Measurements from ENCODE around the gene PTGR3. TPM values are rescaled to one million over a fixed set of nuclear protein-coding genes. Genes with fewer than 3 reads are reported as not detected.

PTGR3 gene
- total RNA-seq, 2 experiments from 2014 or later: 1.8 to 14.9 TPM

GRCh38 chr18:75209951-75210258 is 966 bp upstream of the PTGR3 start:
- no TSS peak for BruUV-seq (replicated peaks)
- CTCF ChIA-PET (ENCODE audit: unreplicated experiment): no interaction called here
- Histone ChIP-seq H3K9me2 (ENCODE audit: insufficient read depth, low read length) (no peaks in the 10 kb centered on the region), H3K9me3 (ENCODE audit: low read length) (no peaks in the 10 kb centered on the region), H3K36me3 (ENCODE audit: insufficient read depth, low read length) (no peaks in the 10 kb centered on the region), H3K4me1 (ENCODE audit: insufficient read depth, low read length, poor library complexity, severe bottlenecking) (peaks cover 13% of the 10 kb centered on the region), H3K4me3 (ENCODE audit: low read depth, low read length, poor library complexity, severe bottlenecking) (peak overlapping the region; percentile 86), H3K27ac (ENCODE audit: low read depth, low read length, poor library complexity, severe bottlenecking) (peak overlapping the region; percentile 74), H4K20me1 (ENCODE audit: insufficient read depth, low read length) (no peaks in the 10 kb centered on the region; the same call in 1 of the 2 replicates), H3K4me2 (ENCODE audit: low read length) (peak overlapping the region; percentile 93), H3K79me2 (ENCODE audit: insufficient read depth, low read depth, low read length) (no peaks in the 10 kb centered on the region), H2AFZ (ENCODE audit: low read length) (peak overlapping the region; percentile 88; the same call in 1 of the 2 replicates)
- POLR2A ChIA-PET: no interaction called here
- intact Hi-C loops (cut with micrococcal nuclease; ENCODE audit: unreplicated experiment): loop anchor here (5.0 to 10.0 kb wide), 3 partner anchors 613 to 1285 kb away; partner anchors contain the start of genes CNDP2, ZNF407 and ZNF516
- DNase-seq (ENCODE audit: low spot score): peak; percentile 22
- TF ChIP-seq CTCF (conservative IDR thresholded peaks at IDR 0.05; ENCODE audit: low read length) (no peak), EZH2phosphoT487 (IDR thresholded peaks at IDR 0.05; ENCODE audit: borderline replicate concordance, low read depth, low read length) (no peak)

GRCh38 chr18:75208836-75209128 is 157 bp downstream of the PTGR3 start:
- TF ChIP-seq CTCF (conservative IDR thresholded peaks at IDR 0.05; ENCODE audit: low read length): no peak
- H3K4me2 ChIP-seq (ENCODE audit: low read length): peak overlapping the region; percentile 93
- intact Hi-C loops (cut with micrococcal nuclease; ENCODE audit: unreplicated experiment): loop anchor here (5.0 kb wide), 1 partner anchor 611 kb away; the partner anchor contains the start of gene ZNF407
- no peak for DNase-seq (ENCODE audit: low spot score)
- H3K27ac ChIP-seq (ENCODE audit: low read depth, low read length, poor library complexity, severe bottlenecking): no peak overlapping the region
- ChIA-PET POLR2A (no interaction called here), CTCF (ENCODE audit: unreplicated experiment) (no interaction called here)
- H3K79me2 ChIP-seq (ENCODE audit: insufficient read depth, low read depth, low read length): no peaks in the 10 kb centered on the region
- BruUV-seq (replicated peaks): no TSS peak
- H3K4me1 ChIP-seq (ENCODE audit: insufficient read depth, low read length, poor library complexity, severe bottlenecking): peaks cover 13% of the 10 kb centered on the region
- H3K4me3 ChIP-seq (ENCODE audit: low read depth, low read length, poor library complexity, severe bottlenecking): peak overlapping the region; percentile 86
- H4K20me1 ChIP-seq (ENCODE audit: insufficient read depth, low read length): no peaks in the 10 kb centered on the region; the same call in 1 of the 2 replicates
- no peaks in the 10 kb centered on the region for H3K9me3 ChIP-seq (ENCODE audit: low read length)
- 0 out of 2 replicates have a peak overlapping the region, but pooled peaks have one; percentile 25 for H2AFZ ChIP-seq (ENCODE audit: low read length)
- no peaks in the 10 kb centered on the region for H3K9me2 ChIP-seq (ENCODE audit: insufficient read depth, low read length)
- H3K36me3 ChIP-seq (ENCODE audit: insufficient read depth, low read length): no peaks in the 10 kb centered on the region

- CTCF ChIA-PET (ENCODE audit: unreplicated experiment): no interaction called here
- POLR2A ChIA-PET: no interaction called here
- Histone ChIP-seq H3K4me3 (ENCODE audit: low read depth, low read length, poor library complexity, severe bottlenecking) (peak overlapping the region; percentile 86), H2AFZ (ENCODE audit: low read length) (0 out of 2 replicates have a peak overlapping the region, but pooled peaks have one; percentile 25), H3K4me1 (ENCODE audit: insufficient read depth, low read length, poor library complexity, severe bottlenecking) (peaks cover 13% of the 10 kb centered on the region), H3K9me3 (ENCODE audit: low read length) (no peaks in the 10 kb centered on the region), H3K4me2 (ENCODE audit: low read length) (peak overlapping the region; percentile 93), H3K27ac (ENCODE audit: low read depth, low read length, poor library complexity, severe bottlenecking) (no peak overlapping the region), H3K36me3 (ENCODE audit: insufficient read depth, low read length) (no peaks in the 10 kb centered on the region), H3K79me2 (ENCODE audit: insufficient read depth, low read depth, low read length) (no peaks in the 10 kb centered on the region), H4K20me1 (ENCODE audit: insufficient read depth, low read length) (no peaks in the 10 kb centered on the region; the same call in 1 of the 2 replicates), H3K9me2 (ENCODE audit: insufficient read depth, low read length) (no peaks in the 10 kb centered on the region)
- DNase-seq (ENCODE audit: low spot score): peak; percentile 4
- BruUV-seq (replicated peaks): no TSS peak
- intact Hi-C loops (cut with micrococcal nuclease; ENCODE audit: unreplicated experiment): loop anchor here (5.0 kb wide), 1 partner anchor 611 kb away; the partner anchor contains the start of gene ZNF407
- no peak for TF ChIP-seq CTCF (conservative IDR thresholded peaks at IDR 0.05; ENCODE audit: low read length)
- TF ChIP-seq EZH2phosphoT487 (IDR thresholded peaks at IDR 0.05; ENCODE audit: borderline replicate concordance, low read depth, low read length): no peak
These were observed 644 bp downstream of the PTGR3 start for GRCh38 chr18:75208155-75208835.

Measured in OCI-LY7 (cell line).